Activated CD4-positive, alpha-beta T cell treated with anti-CD3 and anti-CD28 coated beads, Interleukin-2, amount 50 U/mL, for 48 hours (primary cell): ENCODE measurements around the gene SERPINE1.
A peak's percentile ranks its signal among the peaks of the same experiment; 100 is the strongest.

ENCODE experiments used
- DNase-seq, 2 experiments: peaks; one replicate each; pipeline ENCODE4 v3.0.0-alpha.2; 2020

Gene SERPINE1

GRCh38 chr7:101170617-101171441, 43.9 kb downstream of the SERPINE1 start:
- DNase-seq = no peak

GRCh38 chr7:101171442-101171837, 44.5 kb downstream of the SERPINE1 start:
- no peak for DNase-seq

GRCh38 chr7:101172005-101172853, 45.3 kb downstream of the SERPINE1 start:
- DNase-seq = no peak

- no peak for DNase-seq
These were observed 46.2 kb downstream of the SERPINE1 start for GRCh38 chr7:101172854-101173751.

GRCh38 chr7:101173752-101174244, 46.9 kb downstream of the SERPINE1 start:
- DNase-seq = peak; percentile 72 to 75

- DNase-seq = no peak
These were observed 47.5 kb downstream of the SERPINE1 start for GRCh38 chr7:101174322-101174854.

GRCh38 chr7:101175664-101176063, 48.8 kb downstream of the SERPINE1 start:
- no peak for DNase-seq

- DNase-seq = no peak
These were observed 50.7 kb downstream of the SERPINE1 start for GRCh38 chr7:101177644-101178043.

GRCh38 chr7:101179117-101179516, 52.2 kb downstream of the SERPINE1 start:
- DNase-seq = no peak

- DNase-seq = no peak
These were observed 52.8 kb downstream of the SERPINE1 start for GRCh38 chr7:101179713-101180112.

- no peak for DNase-seq
These were observed 53.3 kb downstream of the SERPINE1 start, which contains the start of gene NAT16 for GRCh38 chr7:101180130-101180755. NAT16 (minus strand) TSS chr7:101180293; CDS start chr7:101174807, 5,486 bp downstream.

GRCh38 chr7:101185258-101185839, 58.4 kb downstream of the SERPINE1 start:
- no peak for DNase-seq

- DNase-seq = no peak
These were observed 59.3 kb downstream of the SERPINE1 start for GRCh38 chr7:101186194-101186593.

- DNase-seq = no peak
These were observed 60.0 kb downstream of the SERPINE1 start for GRCh38 chr7:101186844-101187428.
